Stomach (tissue), 4 donors: ENCODE data around the gene NEB.

Experiments used
- EP300 ChIP-seq: sonication (generic); formaldehyde crosslinking; IDR thresholded peaks from one replicate; pipeline ENCODE4 v1.6.1; 2017; ENCODE audit warnings: antibody characterized with exemption
- POLR2A ChIP-seq, 4 donors: fragments of 450-650 bp; IDR thresholded peaks; one replicate each; pipeline ENCODE4 v1.6.1; 2016; ENCODE audit warnings: antibody characterized with exemption in 4 of 4, control low read depth in 2 of 4, mild to moderate bottlenecking in 1 of 4, moderate library complexity in 1 of 4
- POLR2AphosphoS5 ChIP-seq, 3 donors: sonication (generic); formaldehyde crosslinking; IDR thresholded peaks; one replicate each; pipeline ENCODE4 v1.6.1; 2016; ENCODE audit warnings: antibody characterized with exemption in 3 of 3
- TF ChIP-seq, protein P1 (sequence below), 7 experiments: fragments of 450-650 bp in 4 of 7; fragments of 200-600 bp in 3 of 7; sonication (generic) in 3 of 7; IDR thresholded peaks; one replicate each; pipeline ENCODE4 v1.5.1; 2016 to 2019; ENCODE audit warnings: antibody characterized with exemption in 7 of 7, control low read depth in 2 of 7, mild to moderate bottlenecking in 1 of 7

GRCh38 chr2:151753540-151753939 lies 19.3 kb upstream of the NEB start:
- TF ChIP-seq, protein P1, sequence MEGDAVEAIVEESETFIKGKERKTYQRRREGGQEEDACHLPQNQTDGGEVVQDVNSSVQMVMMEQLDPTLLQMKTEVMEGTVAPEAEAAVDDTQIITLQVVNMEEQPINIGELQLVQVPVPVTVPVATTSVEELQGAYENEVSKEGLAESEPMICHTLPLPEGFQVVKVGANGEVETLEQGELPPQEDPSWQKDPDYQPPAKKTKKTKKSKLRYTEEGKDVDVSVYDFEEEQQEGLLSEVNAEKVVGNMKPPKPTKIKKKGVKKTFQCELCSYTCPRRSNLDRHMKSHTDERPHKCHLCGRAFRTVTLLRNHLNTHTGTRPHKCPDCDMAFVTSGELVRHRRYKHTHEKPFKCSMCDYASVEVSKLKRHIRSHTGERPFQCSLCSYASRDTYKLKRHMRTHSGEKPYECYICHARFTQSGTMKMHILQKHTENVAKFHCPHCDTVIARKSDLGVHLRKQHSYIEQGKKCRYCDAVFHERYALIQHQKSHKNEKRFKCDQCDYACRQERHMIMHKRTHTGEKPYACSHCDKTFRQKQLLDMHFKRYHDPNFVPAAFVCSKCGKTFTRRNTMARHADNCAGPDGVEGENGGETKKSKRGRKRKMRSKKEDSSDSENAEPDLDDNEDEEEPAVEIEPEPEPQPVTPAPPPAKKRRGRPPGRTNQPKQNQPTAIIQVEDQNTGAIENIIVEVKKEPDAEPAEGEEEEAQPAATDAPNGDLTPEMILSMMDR (IDR thresholded peaks at IDR 0.05) = no peak
- TF ChIP-seq POLR2A (IDR thresholded peaks at IDR 0.05) = no peak
- TF ChIP-seq POLR2AphosphoS5 (IDR thresholded peaks at IDR 0.05) = no peak
- TF ChIP-seq EP300 = no peak
